GM23338 (cell line): ENCODE results near the gene MAD2L2. TPM values are rescaled to one million over a fixed set of nuclear protein-coding genes. Genes with fewer than 3 reads are reported as not detected.

ENCODE experiments used
- ATAC-seq: fragments of 200-7000 bp; cut with Tn5 transposase; 3 replicates; pipeline ENCODE4 v1.9.1; 2020
- DNase-seq: peaks from one replicate; pipeline ENCODE4 v3.0.0-alpha.2; 2015; ENCODE audit warnings: low spot score
- H2AFZ ChIP-seq: fragments of 200-600 bp; sonication (generic); 2 replicates; pipeline ENCODE4 v1.8.0; 2016; ENCODE audit warnings: antibody characterized with exemption, mild to moderate bottlenecking, moderate library complexity
- H3F3A ChIP-seq: fragments of 200-600 bp; sonication (generic); replicated peaks from 2 replicates; pipeline ENCODE4 v1.8.0; 2017; ENCODE audit warnings: antibody characterized with exemption, mixed run types, low read depth
- H3K27ac ChIP-seq: fragments of 200-600 bp; sonication (generic); 2 replicates; pipeline ENCODE4 v1.6.1; 2016; ENCODE audit warnings: low read depth
- H3K27me3 ChIP-seq: fragments of 200-600 bp; sonication (generic); 2 replicates; pipeline ENCODE4 v1.8.0; 2016; ENCODE audit warnings: mild to moderate bottlenecking, mixed run types, moderate library complexity; ENCODE audit not compliant: insufficient read depth
- H3K36me3 ChIP-seq: fragments of 200-600 bp; sonication (generic); 2 replicates; pipeline ENCODE4 v1.8.0; 2016; ENCODE audit warnings: mild to moderate bottlenecking; ENCODE audit not compliant: insufficient read depth
- H3K4me1 ChIP-seq: fragments of 200-600 bp; sonication (generic); 2 replicates; pipeline ENCODE4 v1.8.0; 2016; ENCODE audit warnings: mild to moderate bottlenecking, moderate library complexity; ENCODE audit not compliant: insufficient read depth
- H3K4me2 ChIP-seq: fragments of 200-600 bp; sonication (generic); 2 replicates; pipeline ENCODE4 v1.7.1; 2017; ENCODE audit warnings: mixed run types
- H3K4me3 ChIP-seq: fragments of 200-600 bp; sonication (generic); 2 replicates; pipeline ENCODE4 v1.6.1; 2016; ENCODE audit warnings: mixed run types
- H3K79me2 ChIP-seq: fragments of 200-600 bp; sonication (generic); replicated peaks from 2 replicates; pipeline ENCODE4 v1.8.0; 2017; ENCODE audit warnings: mild to moderate bottlenecking; ENCODE audit not compliant: insufficient read depth
- H3K9me2 ChIP-seq: fragments of 200-600 bp; sonication (generic); 2 replicates; pipeline ENCODE4 v1.8.0; 2017; ENCODE audit not compliant: insufficient read depth
- H4K20me1 ChIP-seq: fragments of 200-600 bp; sonication (generic); replicated peaks from 2 replicates; pipeline ENCODE4 v1.8.0; 2017; ENCODE audit warnings: mild to moderate bottlenecking; ENCODE audit not compliant: insufficient read depth
- H3K27ac Mint-ChIP-seq: 2 replicates; pipeline ENCODE4 v1.8.0; 2020; ENCODE audit warnings: inconsistent platforms, mild to moderate bottlenecking, moderate library complexity, mixed read lengths
- H3K27me3 Mint-ChIP-seq: 3 replicates; pipeline ENCODE4 v1.8.0; 2022; ENCODE audit warnings: low read depth, mild to moderate bottlenecking, moderate library complexity, mixed read lengths, inconsistent platforms; ENCODE audit not compliant: insufficient read depth, poor library complexity
- H3K36me3 Mint-ChIP-seq: 3 replicates; pipeline ENCODE4 v1.8.0; 2021; ENCODE audit warnings: low read depth, mild to moderate bottlenecking, inconsistent platforms, moderate library complexity, mixed read lengths
- H3K4me1 Mint-ChIP-seq: 3 replicates; pipeline ENCODE4 v1.8.0; 2020; ENCODE audit warnings: mild to moderate bottlenecking, inconsistent platforms, mixed read lengths
- H3K4me3 Mint-ChIP-seq: 3 replicates; pipeline ENCODE4 v1.8.0; 2021; ENCODE audit warnings: moderate library complexity, mild to moderate bottlenecking, inconsistent platforms, mixed read lengths
- H3K9me3 Mint-ChIP-seq: 3 replicates; pipeline ENCODE4 v1.8.0; 2020; ENCODE audit warnings: moderate library complexity, mild to moderate bottlenecking, inconsistent platforms, mixed read lengths
- CREB1 ChIP-seq: fragments of 250-450 bp; sonication (Bioruptor Pico); IDR thresholded peaks from 2 replicates; pipeline ENCODE4 v1.5.0; 2020; ENCODE audit warnings: low read depth, mild to moderate bottlenecking, moderate library complexity
- EZH2 ChIP-seq: fragments of 200-600 bp; sonication (generic); IDR thresholded peaks from one replicate; pipeline ENCODE4 v1.8.0; 2017; ENCODE audit warnings: antibody characterized with exemption, mild to moderate bottlenecking, low read depth; ENCODE audit not compliant: unreplicated experiment
- EZH2phosphoT487 ChIP-seq: fragments of 200-600 bp; sonication (generic); IDR thresholded peaks from one replicate; pipeline ENCODE4 v1.8.1; 2018; ENCODE audit warnings: antibody characterized with exemption; ENCODE audit not compliant: unreplicated experiment
- NANOG ChIP-seq: IDR thresholded peaks from 2 replicates; pipeline ENCODE4 v1.6.1; 2016; ENCODE audit warnings: antibody characterized with exemption, borderline replicate concordance
- POLR2AphosphoS5 ChIP-seq: IDR thresholded peaks from 2 replicates; pipeline ENCODE4 v1.6.1; 2016; ENCODE audit warnings: antibody characterized with exemption, low read depth
- ZNF114 ChIP-seq: fragments of 250-450 bp; sonication (Bioruptor Pico); IDR thresholded peaks from 2 replicates; pipeline ENCODE4 v1.5.0; 2020; ENCODE audit warnings: mild to moderate bottlenecking, moderate library complexity
- ZNF331 ChIP-seq: fragments of 250-450 bp; sonication (Bioruptor Pico); IDR thresholded peaks from 2 replicates; pipeline ENCODE4 v1.5.0; 2020; ENCODE audit warnings: low read depth, mild to moderate bottlenecking, moderate library complexity
- polyA plus RNA-seq: library from polyadenylated mRNA; unstranded; fragments of >200 nt; fragmentation: Nextera tagmentation; extraction: Ambion mirVana; gene quantifications from 2 replicates; pipeline ENCODE4 v1.2.1, GENCODE V29; 2016
- total RNA-seq: library from RNA; depleted of rRNA; stranded (reverse); fragments of >200 nt; shearing (Covaris generic); gene quantifications from 2 replicates; pipeline ENCODE4 v1.2.3, GENCODE V29; 2014
- TF ChIP-seq, protein P1 (sequence below), 2 experiments: fragments of 200-600 bp in 1 of 2; sonication (generic) in 1 of 2; conservative IDR thresholded peaks; 2 replicates each; pipeline versions ENCODE4 v1.5.1 to v1.6.1; 2016 to 2017; ENCODE audit warnings: antibody characterized with exemption in 2 of 2, low read depth in 2 of 2, mild to moderate bottlenecking in 2 of 2, moderate library complexity in 1 of 2
- TF ChIP-seq, protein P2 (sequence below): fragments of 250-450 bp; sonication (Bioruptor Pico); IDR thresholded peaks from 2 replicates; pipeline ENCODE4 v1.5.0; 2020; ENCODE audit warnings: mild to moderate bottlenecking, moderate library complexity

Gene MAD2L2
- total and polyA plus RNA-seq, 2 experiments from 2014 or later, result 498 to 552 TPM

DNA sequence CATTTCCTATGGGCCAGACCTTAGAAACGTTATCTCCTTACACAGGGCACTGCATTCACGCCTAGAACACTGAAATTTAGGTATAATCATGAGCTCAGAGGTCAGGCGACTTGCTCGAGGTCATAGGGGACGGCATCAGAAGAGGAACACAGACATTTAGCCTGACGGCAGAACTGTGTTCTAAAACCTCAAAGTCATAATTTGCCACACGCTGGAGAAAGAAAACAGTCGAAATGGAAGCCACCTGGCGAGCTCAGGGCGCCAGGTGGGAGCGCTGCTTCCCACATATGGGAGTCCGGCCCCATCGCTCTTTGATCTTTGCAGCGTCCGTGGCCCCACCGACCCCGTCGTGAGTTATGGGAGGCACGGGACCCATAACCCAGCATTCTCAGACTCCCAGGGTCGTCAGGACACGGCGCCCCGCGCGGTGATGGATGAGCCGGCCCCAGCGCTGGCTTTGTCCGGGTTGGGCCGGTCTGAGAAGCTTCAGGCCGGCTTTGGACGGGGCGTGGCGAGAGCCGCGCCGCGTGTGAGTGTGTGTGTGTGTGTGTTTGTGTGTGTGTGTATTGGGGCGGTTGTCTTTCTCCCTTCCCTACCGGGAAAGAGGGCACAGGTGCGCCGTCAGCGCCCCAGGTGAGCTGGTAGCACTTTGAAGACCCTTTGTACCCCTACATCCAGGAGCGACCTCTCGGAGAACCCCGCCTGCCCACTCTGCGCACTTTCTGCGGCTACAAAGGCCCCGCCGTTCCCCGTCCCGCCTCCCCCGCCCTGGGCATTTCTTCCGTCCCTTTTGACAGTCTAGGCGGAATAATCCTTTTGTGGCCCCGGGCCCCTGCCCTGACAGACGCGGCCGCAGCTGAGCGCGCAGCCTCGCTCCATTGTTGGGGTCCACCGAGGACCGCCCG is 9.7 kb upstream of the MAD2L2 start:
- Mint-ChIP-seq H3K4me1 (peaks cover 49% of the 10 kb centered on the region), H3K36me3 (peaks cover 29% of the 10 kb centered on the region), H3K27ac (peak overlapping the region; percentile 95), H3K4me3 (peak overlapping the region; percentile 91), H3K9me3 (peaks cover 3% of the 10 kb centered on the region; the same call in 2 of the 3 replicates), H3K27me3 (peaks cover 24% of the 10 kb centered on the region)
- H3K4me3 ChIP-seq, result peak overlapping the region; percentile 94
- H3K79me2 ChIP-seq, result peaks cover 92% of the 10 kb centered on the region
- no peak overlapping the region for H2AFZ ChIP-seq
- H3F3A ChIP-seq, result peaks cover 31% of the 10 kb centered on the region
- H3K27me3 ChIP-seq, result no peaks in the 10 kb centered on the region
- peak; percentile 5 for TF ChIP-seq POLR2AphosphoS5
- TF ChIP-seq, protein P1, sequence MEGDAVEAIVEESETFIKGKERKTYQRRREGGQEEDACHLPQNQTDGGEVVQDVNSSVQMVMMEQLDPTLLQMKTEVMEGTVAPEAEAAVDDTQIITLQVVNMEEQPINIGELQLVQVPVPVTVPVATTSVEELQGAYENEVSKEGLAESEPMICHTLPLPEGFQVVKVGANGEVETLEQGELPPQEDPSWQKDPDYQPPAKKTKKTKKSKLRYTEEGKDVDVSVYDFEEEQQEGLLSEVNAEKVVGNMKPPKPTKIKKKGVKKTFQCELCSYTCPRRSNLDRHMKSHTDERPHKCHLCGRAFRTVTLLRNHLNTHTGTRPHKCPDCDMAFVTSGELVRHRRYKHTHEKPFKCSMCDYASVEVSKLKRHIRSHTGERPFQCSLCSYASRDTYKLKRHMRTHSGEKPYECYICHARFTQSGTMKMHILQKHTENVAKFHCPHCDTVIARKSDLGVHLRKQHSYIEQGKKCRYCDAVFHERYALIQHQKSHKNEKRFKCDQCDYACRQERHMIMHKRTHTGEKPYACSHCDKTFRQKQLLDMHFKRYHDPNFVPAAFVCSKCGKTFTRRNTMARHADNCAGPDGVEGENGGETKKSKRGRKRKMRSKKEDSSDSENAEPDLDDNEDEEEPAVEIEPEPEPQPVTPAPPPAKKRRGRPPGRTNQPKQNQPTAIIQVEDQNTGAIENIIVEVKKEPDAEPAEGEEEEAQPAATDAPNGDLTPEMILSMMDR (conservative IDR thresholded peaks at IDR 0.05; ENCODE audit: low read depth in 2 of 2), result peak in 1 of 2 experiments; percentile 18; a peak in 1 of 4 replicates
- TF ChIP-seq EZH2, result no peak
- no peak for TF ChIP-seq NANOG
- TF ChIP-seq CREB1, result peak; percentile 35; the same call in 1 of the 2 replicates
- TF ChIP-seq ZNF114 (CRISPR knock-in tag), result no peak
- TF ChIP-seq, protein P2, sequence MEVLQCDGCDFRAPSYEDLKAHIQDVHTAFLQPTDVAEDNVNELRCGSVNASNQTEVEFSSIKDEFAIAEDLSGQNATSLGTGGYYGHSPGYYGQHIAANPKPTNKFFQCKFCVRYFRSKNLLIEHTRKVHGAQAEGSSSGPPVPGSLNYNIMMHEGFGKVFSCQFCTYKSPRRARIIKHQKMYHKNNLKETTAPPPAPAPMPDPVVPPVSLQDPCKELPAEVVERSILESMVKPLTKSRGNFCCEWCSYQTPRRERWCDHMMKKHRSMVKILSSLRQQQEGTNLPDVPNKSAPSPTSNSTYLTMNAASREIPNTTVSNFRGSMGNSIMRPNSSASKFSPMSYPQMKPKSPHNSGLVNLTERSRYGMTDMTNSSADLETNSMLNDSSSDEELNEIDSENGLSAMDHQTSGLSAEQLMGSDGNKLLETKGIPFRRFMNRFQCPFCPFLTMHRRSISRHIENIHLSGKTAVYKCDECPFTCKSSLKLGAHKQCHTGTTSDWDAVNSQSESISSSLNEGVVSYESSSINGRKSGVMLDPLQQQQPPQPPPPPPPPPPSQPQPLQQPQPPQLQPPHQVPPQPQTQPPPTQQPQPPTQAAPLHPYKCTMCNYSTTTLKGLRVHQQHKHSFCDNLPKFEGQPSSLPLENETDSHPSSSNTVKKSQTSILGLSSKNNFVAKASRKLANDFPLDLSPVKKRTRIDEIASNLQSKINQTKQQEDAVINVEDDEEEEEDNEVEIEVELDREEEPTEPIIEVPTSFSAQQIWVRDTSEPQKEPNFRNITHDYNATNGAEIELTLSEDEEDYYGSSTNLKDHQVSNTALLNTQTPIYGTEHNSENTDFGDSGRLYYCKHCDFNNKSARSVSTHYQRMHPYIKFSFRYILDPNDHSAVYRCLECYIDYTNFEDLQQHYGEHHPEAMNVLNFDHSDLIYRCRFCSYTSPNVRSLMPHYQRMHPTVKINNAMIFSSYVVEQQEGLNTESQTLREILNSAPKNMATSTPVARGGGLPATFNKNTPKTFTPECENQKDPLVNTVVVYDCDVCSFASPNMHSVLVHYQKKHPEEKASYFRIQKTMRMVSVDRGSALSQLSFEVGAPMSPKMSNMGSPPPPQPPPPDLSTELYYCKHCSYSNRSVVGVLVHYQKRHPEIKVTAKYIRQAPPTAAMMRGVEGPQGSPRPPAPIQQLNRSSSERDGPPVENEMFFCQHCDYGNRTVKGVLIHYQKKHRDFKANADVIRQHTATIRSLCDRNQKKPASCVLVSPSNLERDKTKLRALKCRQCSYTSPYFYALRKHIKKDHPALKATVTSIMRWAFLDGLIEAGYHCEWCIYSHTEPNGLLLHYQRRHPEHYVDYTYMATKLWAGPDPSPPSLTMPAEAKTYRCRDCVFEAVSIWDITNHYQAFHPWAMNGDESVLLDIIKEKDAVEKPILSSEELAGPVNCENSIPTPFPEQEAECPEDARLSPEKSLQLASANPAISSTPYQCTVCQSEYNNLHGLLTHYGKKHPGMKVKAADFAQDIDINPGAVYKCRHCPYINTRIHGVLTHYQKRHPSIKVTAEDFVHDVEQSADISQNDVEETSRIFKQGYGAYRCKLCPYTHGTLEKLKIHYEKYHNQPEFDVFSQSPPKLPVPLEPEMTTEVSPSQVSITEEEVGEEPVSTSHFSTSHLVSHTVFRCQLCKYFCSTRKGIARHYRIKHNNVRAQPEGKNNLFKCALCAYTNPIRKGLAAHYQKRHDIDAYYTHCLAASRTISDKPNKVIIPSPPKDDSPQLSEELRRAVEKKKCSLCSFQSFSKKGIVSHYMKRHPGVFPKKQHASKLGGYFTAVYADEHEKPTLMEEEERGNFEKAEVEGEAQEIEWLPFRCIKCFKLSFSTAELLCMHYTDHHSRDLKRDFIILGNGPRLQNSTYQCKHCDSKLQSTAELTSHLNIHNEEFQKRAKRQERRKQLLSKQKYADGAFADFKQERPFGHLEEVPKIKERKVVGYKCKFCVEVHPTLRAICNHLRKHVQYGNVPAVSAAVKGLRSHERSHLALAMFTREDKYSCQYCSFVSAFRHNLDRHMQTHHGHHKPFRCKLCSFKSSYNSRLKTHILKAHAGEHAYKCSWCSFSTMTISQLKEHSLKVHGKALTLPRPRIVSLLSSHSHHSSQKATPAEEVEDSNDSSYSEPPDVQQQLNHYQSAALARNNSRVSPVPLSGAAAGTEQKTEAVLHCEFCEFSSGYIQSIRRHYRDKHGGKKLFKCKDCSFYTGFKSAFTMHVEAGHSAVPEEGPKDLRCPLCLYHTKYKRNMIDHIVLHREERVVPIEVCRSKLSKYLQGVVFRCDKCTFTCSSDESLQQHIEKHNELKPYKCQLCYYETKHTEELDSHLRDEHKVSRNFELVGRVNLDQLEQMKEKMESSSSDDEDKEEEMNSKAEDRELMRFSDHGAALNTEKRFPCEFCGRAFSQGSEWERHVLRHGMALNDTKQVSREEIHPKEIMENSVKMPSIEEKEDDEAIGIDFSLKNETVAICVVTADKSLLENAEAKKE (CRISPR knock-in tag), result no peak
- no peak for TF ChIP-seq EZH2phosphoT487
- no peak for TF ChIP-seq ZNF331
- no peaks in the 10 kb centered on the region for H3K9me2 ChIP-seq
- H3K27ac ChIP-seq, result peak overlapping the region; percentile 98
- H3K4me2 ChIP-seq, result peak overlapping the region; percentile 92
- DNase-seq (peak; percentile 76), ATAC-seq (peak; percentile 7)
- no peaks in the 10 kb centered on the region for H3K36me3 ChIP-seq
- peaks cover 7% of the 10 kb centered on the region for H4K20me1 ChIP-seq
- peaks cover 48% of the 10 kb centered on the region for H3K4me1 ChIP-seq
